Panc1 (cell line): Measurements from ENCODE around the gene ERG28. TPM values are rescaled to one million over a fixed set of nuclear protein-coding genes. Genes with fewer than 3 reads are reported as not detected.
"Not testable (repeated sequence)": the region's sequence is repeated elsewhere in the genome, so short reads cannot be mapped to it uniquely, and the experiment has no call there.

Experiments used
- ATAC-seq: fragments of 200-7000 bp; cut with Tn5 transposase; 2 replicates; pipeline ENCODE4 v1.9.1; 2020; ENCODE audit warnings: mild to moderate bottlenecking, moderate library complexity
- BruUV-seq: library from RNA; stranded (reverse); fragments of 400-500 nt; replicated peaks from 2 replicates; lab custom pipeline; 2021; lab: Mats Ljungman, UMichigan
- CTCF ChIA-PET: fragments of 300-600 bp; sonication (Branson Sonifier 250); formaldehyde crosslinking; loops from one replicate; lab custom pipeline; 2022; ENCODE audit warnings: antibody characterized with exemption; lab: Charles Lee
- POLR2A ChIA-PET: fragments of 300-600 bp; sonication (Branson Sonifier 250); formaldehyde crosslinking; loops from one replicate; lab custom pipeline; 2022; ENCODE audit warnings: antibody characterized with exemption; lab: Charles Lee
- DNase-seq: peaks from one replicate; pipeline ENCODE4 v3.0.0-alpha.2; 2010; ENCODE audit warnings: low read depth, low spot score
- H3K27ac ChIP-seq: 2 replicates; pipeline ENCODE4 v1.5.1; 2011; ENCODE audit warnings: mild to moderate bottlenecking, low read length, inconsistent platforms
- H3K27me3 ChIP-seq: fragments of 200-500 bp; sonication (Bioruptor generic); 2 replicates; pipeline ENCODE4 v1.6.0; 2014; ENCODE audit warnings: low read length, inconsistent platforms; ENCODE audit not compliant: control insufficient read depth, insufficient read depth
- H3K36me3 ChIP-seq: fragments of 200-500 bp; sonication (Bioruptor generic); 2 replicates; pipeline ENCODE4 v1.5.1; 2014; ENCODE audit warnings: inconsistent platforms, mild to moderate bottlenecking, low read length, moderate library complexity; ENCODE audit not compliant: control insufficient read depth, insufficient read depth
- H3K4me1 ChIP-seq: 2 replicates; pipeline ENCODE4 v1.5.1; 2011; ENCODE audit warnings: inconsistent platforms, mild to moderate bottlenecking, low read length, moderate library complexity; ENCODE audit not compliant: control insufficient read depth, insufficient read depth
- H3K4me3 ChIP-seq, 2 experiments: 2 replicates each; pipeline ENCODE4 v1.5.1; 2011 to 2012; ENCODE audit warnings: low read depth in 2 of 2, low read length in 2 of 2, mild to moderate bottlenecking in 2 of 2, inconsistent platforms in 1 of 2, moderate library complexity in 1 of 2
- H3K9me3 ChIP-seq: fragments of 200-500 bp; sonication (Bioruptor generic); 2 replicates; pipeline ENCODE4 v1.5.1; 2014; ENCODE audit warnings: low read depth, mild to moderate bottlenecking, inconsistent platforms, low read length, moderate library complexity; ENCODE audit not compliant: control insufficient read depth, insufficient read depth
- CTCF ChIP-seq: fragments of 450-650 bp; IDR thresholded peaks from 2 replicates; pipeline ENCODE4 v1.5.1; 2017; ENCODE audit warnings: mild to moderate bottlenecking
- POLR2AphosphoS5 ChIP-seq: IDR thresholded peaks from 2 replicates; pipeline ENCODE4 v1.6.1; 2012; ENCODE audit warnings: mild to moderate bottlenecking, low read depth, low read length, moderate library complexity
- REST ChIP-seq, 2 experiments: IDR thresholded peaks; 2 replicates each; pipeline ENCODE4 v1.6.1; 2011 to 2012; ENCODE audit warnings: low read depth in 2 of 2, control low read depth in 1 of 2, low read length in 1 of 2, mild to moderate bottlenecking in 1 of 2, moderate library complexity in 1 of 2; ENCODE audit not compliant: insufficient read depth in 1 of 2
- SIN3A ChIP-seq: IDR thresholded peaks from 2 replicates; pipeline ENCODE4 v1.6.1; 2012; ENCODE audit warnings: low read depth, mild to moderate bottlenecking, low read length, moderate library complexity, borderline replicate concordance; ENCODE audit not compliant: insufficient read depth
- TCF7L2 ChIP-seq: IDR thresholded peaks from 2 replicates; pipeline ENCODE4 v1.6.1; 2011; ENCODE audit warnings: mild to moderate bottlenecking, low read depth, low read length, inconsistent platforms
- in situ Hi-C: cut with HindIII; loops from 2 replicates; pipeline ENCODE4 v1.10.0; 2016; ENCODE audit warnings: low sequenced_read_pairs, low pct_unique_long_range_greater_than_20kb
- intact Hi-C: fragments of 100-400 bp; cut with micrococcal nuclease; formaldehyde crosslinking; loops from one replicate; pipeline ENCODE4 v1.10.0; 2022; ENCODE audit not compliant: unreplicated experiment
- total RNA-seq: library from RNA; stranded (reverse); gene quantifications from one replicate; pipeline ENCODE4 v1.2.1, GENCODE V29; 2021; ENCODE audit not compliant: unreplicated experiment

ERG28 gene
- total RNA-seq, 1 experiment from 2014 or later, result 23.1 TPM

- CTCF ChIA-PET, result no interaction called here
Observed at GRCh38 chr14:75602503-75602902, 58.2 kb downstream of the ERG28 start.

GRCh38 chr14:75601061-75601460 lies 59.6 kb downstream of the ERG28 start:
- H3K27me3 ChIP-seq, H3K36me3 ChIP-seq, H3K9me3 ChIP-seq, intact Hi-C loops, BruUV-seq, CTCF ChIA-PET, POLR2A ChIA-PET, H3K4me3 ChIP-seq, ATAC-seq, H3K4me1 ChIP-seq, in situ Hi-C loops, H3K27ac ChIP-seq, DNase-seq: not testable (repeated sequence)

More at GRCh38 chr14:75602503-75602902, 58.2 kb downstream of the ERG28 start:
- in situ Hi-C loops, result no loop called here
- Histone ChIP-seq H3K9me3 (peaks cover 2% of the 10 kb centered on the region; the same call in 1 of the 2 replicates), H3K27ac (no peak overlapping the region), H3K27me3 (no peaks in the 10 kb centered on the region), H3K4me1 (peaks cover 4% of the 10 kb centered on the region), H3K4me3 (no peak overlapping the region), H3K36me3 (no peaks in the 10 kb centered on the region)
- ATAC-seq (no peak), DNase-seq (no peak)
- TF ChIP-seq REST (IDR thresholded peaks at IDR 0.05; ENCODE audit: insufficient read depth in 1 of 2, low read depth in 2 of 2, low read length in 1 of 2) (no peak), CTCF (no peak), SIN3A (no peak), POLR2AphosphoS5 (no peak), TCF7L2 (no peak)
- BruUV-seq, result no TSS peak
- POLR2A ChIA-PET, result no interaction called here
- intact Hi-C loops, result no loop called here

- CTCF ChIA-PET, result interaction anchor here (0.7 kb wide), 1 partner anchor 167 kb away, joined by 3 read pairs; no protein-coding TSS in a partner anchor
- POLR2A ChIA-PET, DNase-seq, H3K36me3 ChIP-seq, BruUV-seq, H3K9me3 ChIP-seq, in situ Hi-C loops, H3K4me1 ChIP-seq, H3K4me3 ChIP-seq, ATAC-seq, H3K27me3 ChIP-seq, intact Hi-C loops, H3K27ac ChIP-seq: not testable (repeated sequence)
Observed at GRCh38 chr14:75600100-75600499, 60.6 kb downstream of the ERG28 start.

Other genes starting within 250 kb of the ERG28 start
- 17.5 TPM for gene JDP2, start 232.9 kb downstream of the ERG28 start, total RNA-seq
- gene BATF, start 138.4 kb downstream of the ERG28 start, total RNA-seq, result not detected
- gene FLVCR2, start 82.3 kb downstream of the ERG28 start, total RNA-seq, result 9.7 TPM
- gene TTLL5, start 370 bp upstream of the ERG28 start, total RNA-seq, result 23.5 TPM